ENCODE data around the gene RETREG2. TPM values are rescaled to one million over a fixed set of nuclear protein-coding genes. Genes with fewer than 3 reads are reported as not detected.
A peak's percentile ranks its signal among the peaks of the same experiment; 100 is the strongest.

The RETREG2 gene
- total RNA-seq, 2 donors from 2014 or later = 94.4 to 116 TPM

DNA sequence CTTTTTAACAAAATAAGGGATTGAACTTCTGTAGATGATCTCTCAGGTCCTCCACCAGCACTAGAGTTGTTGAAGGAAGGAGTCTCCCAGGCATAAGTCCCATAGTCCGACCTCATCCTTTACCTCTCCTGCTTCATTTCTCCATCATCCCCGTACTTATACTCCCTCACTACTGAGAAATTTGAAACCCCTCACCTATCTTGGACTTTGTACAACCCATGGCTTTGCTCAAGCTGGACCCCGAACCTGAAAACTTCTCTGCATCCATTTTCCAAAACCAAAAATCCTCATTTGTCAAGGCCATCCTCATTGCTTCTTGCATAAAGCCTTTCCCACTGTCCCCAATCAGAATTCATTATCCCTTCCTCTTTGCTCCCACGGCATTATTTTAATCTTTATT, 17.0 kb upstream of the RETREG2 start:
- no peaks in the 10 kb centered on the region for H3K27me3 ChIP-seq
- intact Hi-C loops (cut with DNase I) = loop anchor here (2.0 kb wide), 1 partner anchor 136 kb away; no protein-coding TSS in a partner anchor
- peak overlapping the region; percentile 94 for H3K27ac ChIP-seq
- no peaks in the 10 kb centered on the region for H3K9me3 ChIP-seq
- no peak for DNase-seq
- peak overlapping the region; percentile 60 for H3K4me3 ChIP-seq
- no peaks in the 10 kb centered on the region for H3K36me3 ChIP-seq
- peak overlapping the region in 1 of 2 donors; percentile 49 for H3K9ac ChIP-seq (ENCODE audit: low read depth in 2 of 2, low read length in 2 of 2)
- TF ChIP-seq, protein P1, sequence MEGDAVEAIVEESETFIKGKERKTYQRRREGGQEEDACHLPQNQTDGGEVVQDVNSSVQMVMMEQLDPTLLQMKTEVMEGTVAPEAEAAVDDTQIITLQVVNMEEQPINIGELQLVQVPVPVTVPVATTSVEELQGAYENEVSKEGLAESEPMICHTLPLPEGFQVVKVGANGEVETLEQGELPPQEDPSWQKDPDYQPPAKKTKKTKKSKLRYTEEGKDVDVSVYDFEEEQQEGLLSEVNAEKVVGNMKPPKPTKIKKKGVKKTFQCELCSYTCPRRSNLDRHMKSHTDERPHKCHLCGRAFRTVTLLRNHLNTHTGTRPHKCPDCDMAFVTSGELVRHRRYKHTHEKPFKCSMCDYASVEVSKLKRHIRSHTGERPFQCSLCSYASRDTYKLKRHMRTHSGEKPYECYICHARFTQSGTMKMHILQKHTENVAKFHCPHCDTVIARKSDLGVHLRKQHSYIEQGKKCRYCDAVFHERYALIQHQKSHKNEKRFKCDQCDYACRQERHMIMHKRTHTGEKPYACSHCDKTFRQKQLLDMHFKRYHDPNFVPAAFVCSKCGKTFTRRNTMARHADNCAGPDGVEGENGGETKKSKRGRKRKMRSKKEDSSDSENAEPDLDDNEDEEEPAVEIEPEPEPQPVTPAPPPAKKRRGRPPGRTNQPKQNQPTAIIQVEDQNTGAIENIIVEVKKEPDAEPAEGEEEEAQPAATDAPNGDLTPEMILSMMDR (IDR thresholded peaks at IDR 0.05) = no peak
- no peaks in the 10 kb centered on the region for H3K4me1 ChIP-seq

DNA sequence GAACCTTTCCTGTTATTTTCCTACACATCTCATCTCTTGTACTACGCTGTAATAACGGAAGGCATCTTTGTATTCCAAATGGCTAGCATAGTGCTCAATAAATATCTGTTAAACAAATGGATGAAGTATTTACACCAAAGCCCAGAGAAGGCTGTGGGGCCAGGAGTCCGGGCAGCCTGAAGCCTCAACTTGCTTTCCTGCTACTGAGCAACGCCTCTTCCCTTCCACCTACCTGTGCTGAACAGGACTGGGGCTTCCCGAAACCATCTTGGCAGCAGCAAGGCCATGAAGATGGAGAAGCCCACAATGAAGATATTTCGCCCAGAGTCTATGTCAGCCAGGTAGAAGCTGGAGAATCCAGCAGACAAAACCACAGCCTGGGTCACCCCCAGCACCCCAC, 14.9 kb upstream of the RETREG2 start:
- no peak overlapping the region for H3K9ac ChIP-seq (ENCODE audit: low read depth in 2 of 2, low read length in 2 of 2)
- H3K36me3 ChIP-seq = no peaks in the 10 kb centered on the region
- TF ChIP-seq, protein P1 (IDR thresholded peaks at IDR 0.05) = no peak
- intact Hi-C loops (cut with DNase I) = no loop called here
- no peak overlapping the region for H3K4me3 ChIP-seq
- H3K4me1 ChIP-seq = no peaks in the 10 kb centered on the region
- H3K9me3 ChIP-seq = no peaks in the 10 kb centered on the region
- DNase-seq = no peak
- no peak overlapping the region for H3K27ac ChIP-seq
- no peaks in the 10 kb centered on the region for H3K27me3 ChIP-seq

DNA sequence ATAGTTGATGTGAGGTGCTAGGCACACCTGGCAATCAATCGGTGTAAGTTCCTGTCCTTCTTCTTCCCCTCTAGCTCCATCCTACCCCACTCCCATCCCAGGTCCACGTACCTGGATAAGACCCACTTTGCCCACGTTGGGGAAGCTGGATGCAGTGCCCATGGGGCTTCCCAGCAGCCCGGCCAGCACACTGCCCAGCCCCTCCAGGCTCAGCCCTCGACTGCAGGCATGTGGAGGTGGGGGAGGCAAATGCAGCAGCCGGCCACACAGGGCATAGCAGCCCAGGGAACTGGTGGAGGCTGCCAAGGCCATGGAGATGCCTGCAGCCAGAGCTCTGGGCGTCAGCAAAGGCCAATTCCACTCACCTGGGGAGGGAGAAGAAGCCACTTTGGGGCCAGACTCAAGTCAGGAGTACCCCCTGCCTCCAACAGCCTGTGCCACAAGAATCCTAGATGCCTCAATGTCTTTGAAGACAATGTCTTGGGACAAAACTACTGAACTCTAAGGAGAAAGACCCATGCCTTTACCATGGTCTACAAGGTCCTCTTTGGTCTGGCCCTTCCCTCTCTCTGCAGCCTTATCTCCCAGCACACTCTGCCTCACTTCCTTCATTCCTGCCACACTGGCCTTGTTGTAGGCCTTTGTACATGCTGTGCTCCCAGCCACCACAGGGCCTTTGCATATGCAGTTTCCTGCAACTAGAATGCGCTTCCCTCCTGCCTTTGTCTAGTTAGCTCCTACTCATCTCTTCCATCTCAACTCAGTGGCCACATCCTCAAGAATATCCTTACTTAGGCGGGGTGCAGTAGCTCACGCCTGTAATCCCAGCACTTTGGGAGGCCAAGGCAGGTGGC, 12.8 kb upstream of the RETREG2 start:
- Histone ChIP-seq H3K9me3 (no peaks in the 10 kb centered on the region), H3K27me3 (no peaks in the 10 kb centered on the region), H3K9ac (ENCODE audit: low read depth in 2 of 2, low read length in 2 of 2) (no peak overlapping the region), H3K4me1 (no peaks in the 10 kb centered on the region), H3K4me3 (no peak overlapping the region), H3K36me3 (no peaks in the 10 kb centered on the region), H3K27ac (no peak overlapping the region)
- intact Hi-C loops (cut with DNase I) = no loop called here
- peak; percentile 4 for DNase-seq
- TF ChIP-seq, protein P1 (IDR thresholded peaks at IDR 0.05) = no peak

DNA sequence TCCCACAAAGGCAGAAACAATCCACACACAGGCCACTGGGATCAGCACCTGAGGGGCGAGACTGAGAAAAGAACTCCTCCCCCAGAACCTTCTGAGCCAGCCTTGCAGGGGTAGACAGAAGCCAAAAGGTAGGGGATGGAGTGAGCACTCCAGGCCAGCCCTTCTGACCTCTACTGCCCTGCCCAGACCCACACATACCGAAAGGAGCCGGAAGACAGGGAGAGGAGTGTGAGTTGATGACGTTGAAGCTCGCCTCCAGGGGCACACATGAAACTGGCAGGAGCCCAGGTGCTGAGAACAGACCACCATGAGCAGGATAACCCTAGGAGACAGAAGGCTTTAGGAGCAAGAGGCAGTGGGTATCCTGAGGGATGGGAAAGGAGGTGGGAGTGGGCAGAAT, 10.1 kb upstream of the RETREG2 start:
- H3K36me3 ChIP-seq = no peaks in the 10 kb centered on the region
- no peak for DNase-seq
- H3K4me1 ChIP-seq = no peaks in the 10 kb centered on the region
- no peaks in the 10 kb centered on the region for H3K27me3 ChIP-seq
- H3K27ac ChIP-seq = no peak overlapping the region
- TF ChIP-seq, protein P1 (IDR thresholded peaks at IDR 0.05) = no peak
- H3K9ac ChIP-seq (ENCODE audit: low read depth in 2 of 2, low read length in 2 of 2) = no peak overlapping the region
- H3K4me3 ChIP-seq = no peak overlapping the region
- H3K9me3 ChIP-seq = no peaks in the 10 kb centered on the region
- intact Hi-C loops (cut with DNase I) = no loop called here

DNA sequence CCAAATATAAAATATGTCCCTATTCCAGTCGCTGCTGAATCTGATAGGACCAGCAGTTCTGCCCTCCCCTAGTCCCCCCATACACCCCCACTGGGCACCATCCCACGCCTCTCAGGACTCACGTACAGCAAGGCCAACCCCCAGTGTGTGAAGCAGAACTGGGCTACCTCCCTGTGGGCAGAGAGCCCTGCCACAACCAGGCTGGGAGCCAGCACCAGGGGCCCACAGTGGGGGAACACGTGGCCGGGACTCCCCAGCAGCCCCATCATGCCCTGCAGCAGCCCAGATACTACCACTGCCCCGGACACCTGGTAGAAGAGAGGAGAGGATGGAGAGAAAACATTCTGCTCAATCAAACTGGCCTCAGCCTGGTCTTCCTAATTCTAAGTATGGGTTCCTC, 9.5 kb upstream of the RETREG2 start:
- intact Hi-C loops (cut with DNase I) = no loop called here
- Histone ChIP-seq H3K36me3 (no peaks in the 10 kb centered on the region), H3K4me1 (no peaks in the 10 kb centered on the region), H3K4me3 (no peak overlapping the region), H3K27me3 (no peaks in the 10 kb centered on the region), H3K9me3 (no peaks in the 10 kb centered on the region), H3K9ac (ENCODE audit: low read depth in 2 of 2, low read length in 2 of 2) (no peak overlapping the region), H3K27ac (no peak overlapping the region)
- TF ChIP-seq, protein P1 (IDR thresholded peaks at IDR 0.05) = no peak
- DNase-seq = no peak

All from colonic mucosa (tissue), 4 donors.